SU-DHL-6 (cell line): Measurements from ENCODE around the gene TP53I3.

Experiments used
- H2AFZ ChIP-seq: fragments of 200-600 bp; sonication (generic); 2 replicates; pipeline ENCODE4 v1.6.1; 2014; ENCODE audit warnings: low read depth, mild to moderate bottlenecking, moderate library complexity, mixed read lengths, antibody characterized with exemption, low read length; ENCODE audit not compliant: severe bottlenecking
- H3F3A ChIP-seq: fragments of 200-600 bp; shearing (Covaris generic); 2 replicates; pipeline ENCODE4 v1.6.0; 2016; ENCODE audit warnings: antibody characterized with exemption, mild to moderate bottlenecking; ENCODE audit not compliant: insufficient read depth
- H3K27ac ChIP-seq: fragments of 200-600 bp; sonication (generic); 2 replicates; pipeline ENCODE4 v1.5.1; 2016; ENCODE audit warnings: low read depth, mild to moderate bottlenecking, low read length, moderate library complexity, mixed read lengths
- H3K27me3 ChIP-seq: fragments of 200-600 bp; sonication (generic), shearing (Covaris generic); 2 replicates; pipeline ENCODE4 v1.6.0; 2014; ENCODE audit warnings: mild to moderate bottlenecking, low read length
- H3K36me3 ChIP-seq: fragments of 200-600 bp; sonication (generic); 2 replicates; pipeline ENCODE4 v1.6.1; 2014; ENCODE audit warnings: mild to moderate bottlenecking, low read length, mixed read lengths
- H3K4me2 ChIP-seq: fragments of 300-600, 200-600 bp; shearing (Covaris generic), sonication (generic); 2 replicates; pipeline ENCODE4 v1.6.0; 2014; ENCODE audit warnings: low read length, low read depth, mild to moderate bottlenecking; ENCODE audit not compliant: poor library complexity, severe bottlenecking
- H3K4me3 ChIP-seq: fragments of 200-600 bp; sonication (generic); 2 replicates; pipeline ENCODE4 v1.5.1; 2014; ENCODE audit warnings: antibody characterized with exemption, low read length, mild to moderate bottlenecking, mixed read lengths; ENCODE audit not compliant: insufficient read depth, poor library complexity, severe bottlenecking
- H3K79me2 ChIP-seq: fragments of 200-600 bp; sonication (generic); 2 replicates; pipeline ENCODE4 v1.6.1; 2014; ENCODE audit warnings: mild to moderate bottlenecking, low read length, moderate library complexity; ENCODE audit not compliant: insufficient read depth
- H3K9ac ChIP-seq: fragments of 200-600 bp; sonication (generic); 2 replicates; pipeline ENCODE4 v1.7.0; 2014; ENCODE audit warnings: mild to moderate bottlenecking, low read length
- H3K9me2 ChIP-seq: fragments of 200-600 bp; sonication (generic); replicated peaks from 2 replicates; pipeline ENCODE4 v1.6.1; 2014; ENCODE audit warnings: low read length; ENCODE audit not compliant: insufficient read depth
- H3K9me3 ChIP-seq: fragments of 200-600 bp; sonication (generic); 2 replicates; pipeline ENCODE4 v1.6.1; 2014; ENCODE audit warnings: low read length, mixed read lengths; ENCODE audit not compliant: insufficient read depth
- H4K20me1 ChIP-seq: fragments of 200-600 bp; sonication (generic); 2 replicates; pipeline ENCODE4 v1.6.1; 2014; ENCODE audit warnings: low read depth, mild to moderate bottlenecking, antibody characterized with exemption, low read length, moderate library complexity, mixed read lengths
- EZH2phosphoT487 ChIP-seq: fragments of 200-600 bp; sonication (generic), shearing (Covaris generic); conservative IDR thresholded peaks from 2 replicates; pipeline ENCODE4 v1.6.1; 2018; ENCODE audit warnings: mild to moderate bottlenecking, antibody characterized with exemption, low read length, moderate library complexity, mixed read lengths
- TF ChIP-seq, protein P1 (sequence below): fragments of 200-600 bp; sonication (generic); IDR thresholded peaks from one replicate; pipeline ENCODE4 v1.5.1; 2017; ENCODE audit warnings: antibody characterized with exemption, mild to moderate bottlenecking, low read length, moderate library complexity; ENCODE audit not compliant: insufficient read depth, poor library complexity, severe bottlenecking

Gene TP53I3

DNA sequence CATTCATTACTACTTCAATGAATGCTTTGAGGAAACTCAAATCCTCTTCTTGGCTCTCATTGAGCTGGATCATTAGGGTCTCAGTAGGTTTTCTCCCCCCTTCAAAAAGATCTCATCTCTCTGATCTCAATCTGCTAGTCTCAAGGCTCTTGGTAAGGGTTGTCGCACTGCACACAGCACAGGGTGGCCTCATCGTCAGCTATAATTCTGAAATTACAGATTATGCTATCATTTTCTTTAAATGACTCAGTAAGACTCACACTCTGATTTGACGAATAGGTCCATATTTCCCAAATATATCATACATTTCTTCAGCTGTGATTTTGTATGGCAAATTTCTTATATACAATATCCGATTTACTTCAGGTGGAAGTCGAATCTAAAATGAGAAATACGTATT lies 10.8 kb downstream of the TP53I3 start:
- Histone ChIP-seq H3K9ac (no peak overlapping the region), H4K20me1 (no peaks in the 10 kb centered on the region), H3K27me3 (no peaks in the 10 kb centered on the region), H3K27ac (no peak overlapping the region), H3K9me3 (no peaks in the 10 kb centered on the region), H3F3A (peaks cover 5% of the 10 kb centered on the region; the same call in 1 of the 2 replicates), H3K4me3 (no peak overlapping the region), H3K4me2 (no peak overlapping the region), H3K36me3 (peaks cover 9% of the 10 kb centered on the region; the same call in 1 of the 2 replicates), H3K79me2 (peaks cover 32% of the 10 kb centered on the region), H3K9me2 (no peaks in the 10 kb centered on the region), H2AFZ (no peak overlapping the region)
- no peak for TF ChIP-seq EZH2phosphoT487
- TF ChIP-seq, protein P1, sequence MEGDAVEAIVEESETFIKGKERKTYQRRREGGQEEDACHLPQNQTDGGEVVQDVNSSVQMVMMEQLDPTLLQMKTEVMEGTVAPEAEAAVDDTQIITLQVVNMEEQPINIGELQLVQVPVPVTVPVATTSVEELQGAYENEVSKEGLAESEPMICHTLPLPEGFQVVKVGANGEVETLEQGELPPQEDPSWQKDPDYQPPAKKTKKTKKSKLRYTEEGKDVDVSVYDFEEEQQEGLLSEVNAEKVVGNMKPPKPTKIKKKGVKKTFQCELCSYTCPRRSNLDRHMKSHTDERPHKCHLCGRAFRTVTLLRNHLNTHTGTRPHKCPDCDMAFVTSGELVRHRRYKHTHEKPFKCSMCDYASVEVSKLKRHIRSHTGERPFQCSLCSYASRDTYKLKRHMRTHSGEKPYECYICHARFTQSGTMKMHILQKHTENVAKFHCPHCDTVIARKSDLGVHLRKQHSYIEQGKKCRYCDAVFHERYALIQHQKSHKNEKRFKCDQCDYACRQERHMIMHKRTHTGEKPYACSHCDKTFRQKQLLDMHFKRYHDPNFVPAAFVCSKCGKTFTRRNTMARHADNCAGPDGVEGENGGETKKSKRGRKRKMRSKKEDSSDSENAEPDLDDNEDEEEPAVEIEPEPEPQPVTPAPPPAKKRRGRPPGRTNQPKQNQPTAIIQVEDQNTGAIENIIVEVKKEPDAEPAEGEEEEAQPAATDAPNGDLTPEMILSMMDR = no peak

DNA sequence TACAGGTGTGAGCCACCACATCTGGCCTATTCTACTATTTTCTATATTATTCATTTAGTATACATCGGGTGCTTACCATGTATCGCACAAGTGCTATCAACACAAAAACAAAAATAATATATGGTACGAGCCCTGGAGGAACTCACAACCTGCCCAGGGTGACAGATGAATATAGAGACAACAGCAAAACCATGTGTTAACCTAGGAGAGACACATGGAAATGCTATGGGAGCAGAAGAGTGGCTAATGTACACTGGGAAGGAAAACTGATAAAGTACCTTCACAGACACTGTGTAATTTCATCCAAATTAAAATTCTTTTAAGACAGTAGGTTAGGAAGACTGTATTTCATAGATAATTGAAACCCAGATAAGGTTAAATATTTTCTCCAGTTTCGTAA lies 12.4 kb downstream of the TP53I3 start:
- Histone ChIP-seq H3K4me2 (no peak overlapping the region), H3K36me3 (peaks cover 11% of the 10 kb centered on the region; the same call in 1 of the 2 replicates), H3K4me3 (no peak overlapping the region), H3K9me3 (no peaks in the 10 kb centered on the region), H2AFZ (no peak overlapping the region), H3K27ac (no peak overlapping the region), H3K9me2 (no peaks in the 10 kb centered on the region), H3F3A (peaks cover under 1% of the 10 kb centered on the region; the same call in 1 of the 2 replicates), H3K27me3 (no peaks in the 10 kb centered on the region), H3K9ac (no peak overlapping the region), H3K79me2 (peaks cover 32% of the 10 kb centered on the region), H4K20me1 (no peaks in the 10 kb centered on the region)
- no peak for TF ChIP-seq EZH2phosphoT487
- TF ChIP-seq, protein P1 = no peak

DNA sequence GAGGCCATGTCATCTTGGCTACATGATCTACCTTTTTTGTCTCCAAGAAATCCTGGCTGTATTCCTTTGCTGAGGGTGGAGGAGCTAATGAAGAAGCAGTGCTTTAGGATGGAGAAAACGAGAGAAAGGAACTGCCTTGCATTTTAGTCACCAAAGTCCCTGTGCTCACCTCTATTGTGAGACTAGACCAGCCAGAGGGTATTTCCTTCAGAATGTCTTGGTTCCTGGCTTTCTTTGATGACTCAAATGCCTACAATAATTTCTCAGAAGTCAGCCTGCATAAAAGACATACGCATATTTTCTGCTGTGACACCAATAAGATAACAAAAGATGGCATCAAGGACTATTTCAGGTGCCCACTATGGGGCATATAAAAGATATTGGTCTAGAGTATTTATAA lies 19.3 kb downstream of the TP53I3 start:
- Histone ChIP-seq H3K27ac (no peak overlapping the region), H3K4me3 (no peak overlapping the region), H4K20me1 (no peaks in the 10 kb centered on the region), H3K36me3 (0 out of 2 replicates have a peak, but pooled peaks cover 4% of the 10 kb centered on the region), H2AFZ (no peak overlapping the region), H3K27me3 (no peaks in the 10 kb centered on the region), H3K9ac (no peak overlapping the region), H3F3A (no peaks in the 10 kb centered on the region), H3K9me2 (no peaks in the 10 kb centered on the region), H3K9me3 (no peaks in the 10 kb centered on the region), H3K79me2 (no peaks in the 10 kb centered on the region; the same call in 1 of the 2 replicates), H3K4me2 (no peak overlapping the region)
- TF ChIP-seq EZH2phosphoT487 = no peak
- TF ChIP-seq, protein P1 = no peak
